Stimulated activated CD8-positive, alpha-beta memory T cell treated with anti-CD3 and anti-CD28 coated beads, Interleukin-2, amount 100 ng/mL, for 48 hours (primary cell): ENCODE results near the gene CHRDL2.
A peak's percentile ranks its signal among the peaks of the same experiment; 100 is the strongest.
"Not testable (repeated sequence)": the region's sequence is repeated elsewhere in the genome, so short reads cannot be mapped to it uniquely, and the experiment has no call there.

Source experiments
- DNase-seq, 2 donors: peaks; one replicate each; pipeline ENCODE4 v3.0.0-alpha.2; 2020; ENCODE audit warnings: low read depth in 2 of 2

Gene CHRDL2, protein sequence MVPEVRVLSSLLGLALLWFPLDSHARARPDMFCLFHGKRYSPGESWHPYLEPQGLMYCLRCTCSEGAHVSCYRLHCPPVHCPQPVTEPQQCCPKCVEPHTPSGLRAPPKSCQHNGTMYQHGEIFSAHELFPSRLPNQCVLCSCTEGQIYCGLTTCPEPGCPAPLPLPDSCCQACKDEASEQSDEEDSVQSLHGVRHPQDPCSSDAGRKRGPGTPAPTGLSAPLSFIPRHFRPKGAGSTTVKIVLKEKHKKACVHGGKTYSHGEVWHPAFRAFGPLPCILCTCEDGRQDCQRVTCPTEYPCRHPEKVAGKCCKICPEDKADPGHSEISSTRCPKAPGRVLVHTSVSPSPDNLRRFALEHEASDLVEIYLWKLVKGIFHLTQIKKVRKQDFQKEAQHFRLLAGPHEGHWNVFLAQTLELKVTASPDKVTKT

DNA sequence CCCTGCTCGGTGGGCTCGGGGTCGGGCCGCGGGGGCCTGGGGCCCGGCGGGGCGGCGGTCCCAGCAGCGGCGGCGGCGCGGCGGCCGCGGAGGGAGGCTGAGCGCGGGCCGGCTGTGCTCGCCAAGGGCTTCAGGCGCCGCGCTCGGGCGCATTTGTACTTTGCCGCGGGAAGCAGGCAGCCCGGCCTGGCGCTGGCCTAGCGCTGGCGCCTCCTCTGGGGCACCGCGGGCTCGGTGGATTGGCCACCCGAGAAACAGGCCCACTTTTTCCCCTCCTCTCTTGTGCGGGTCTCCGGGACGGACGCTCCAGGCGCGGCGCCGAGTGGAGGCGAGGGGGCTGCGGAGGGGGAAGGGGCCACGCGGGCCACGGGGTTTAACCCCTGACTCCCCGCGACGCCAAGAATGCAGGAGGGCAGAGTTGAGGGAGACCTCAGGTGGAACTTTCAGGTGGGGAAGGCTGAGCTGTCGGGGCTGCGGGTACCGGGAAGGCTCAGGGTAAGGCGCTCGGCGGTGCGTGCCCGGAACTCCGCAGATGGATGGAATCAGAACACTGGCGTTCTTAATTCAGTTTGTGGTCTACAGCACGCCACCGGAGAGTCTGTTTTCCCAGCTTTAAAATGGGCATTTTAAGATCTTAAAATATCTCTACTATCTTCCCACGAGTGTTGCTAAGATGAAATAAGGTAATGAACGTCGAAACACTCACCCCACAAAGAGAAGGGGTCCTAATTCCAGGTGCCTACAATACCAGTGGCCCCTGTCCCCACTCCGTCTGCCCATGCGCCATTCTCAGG is at the start of gene CHRDL2:
CHRDL2 (minus strand) TSS at position 126 of the 794 bp plus-strand sequence. CDS start 538 bp downstream, outside the sequence.
- no peak for DNase-seq

DNA sequence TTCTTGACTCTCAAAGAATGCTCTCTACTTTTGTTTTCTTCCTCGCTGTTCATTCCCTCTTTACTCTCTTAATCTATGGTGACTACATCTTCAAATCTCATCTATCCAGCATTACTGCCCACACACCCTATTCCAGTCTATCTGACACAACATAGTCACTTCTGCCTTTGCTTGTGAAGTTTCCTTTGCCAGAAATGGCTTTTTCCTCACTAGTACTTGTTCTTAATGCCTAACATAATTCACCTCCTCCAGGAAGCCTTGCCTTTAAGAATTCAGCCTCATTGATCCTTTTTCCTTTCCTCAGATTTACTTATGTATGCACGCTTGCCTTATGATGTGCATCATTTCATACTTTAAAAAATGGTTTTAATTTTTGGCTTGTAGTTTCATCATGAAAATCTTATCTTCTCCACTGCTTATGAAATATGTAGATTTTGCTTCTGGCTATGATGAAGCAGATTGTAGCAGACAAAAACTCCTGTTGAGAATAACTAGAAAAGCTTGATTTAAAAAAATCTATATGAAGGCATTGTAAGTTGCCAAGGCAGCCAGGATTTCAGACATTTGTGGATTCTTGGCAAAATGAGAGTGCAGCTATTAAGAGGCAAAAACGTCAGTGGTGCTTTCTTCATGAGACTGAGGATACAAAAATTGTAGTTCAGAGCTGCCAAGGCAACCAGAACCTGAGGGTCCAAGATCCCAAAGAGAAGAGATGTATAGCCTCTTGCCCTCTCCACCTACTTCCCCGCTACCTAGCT is 49.2 kb upstream of the CHRDL2 start:
- no peak for DNase-seq

DNA sequence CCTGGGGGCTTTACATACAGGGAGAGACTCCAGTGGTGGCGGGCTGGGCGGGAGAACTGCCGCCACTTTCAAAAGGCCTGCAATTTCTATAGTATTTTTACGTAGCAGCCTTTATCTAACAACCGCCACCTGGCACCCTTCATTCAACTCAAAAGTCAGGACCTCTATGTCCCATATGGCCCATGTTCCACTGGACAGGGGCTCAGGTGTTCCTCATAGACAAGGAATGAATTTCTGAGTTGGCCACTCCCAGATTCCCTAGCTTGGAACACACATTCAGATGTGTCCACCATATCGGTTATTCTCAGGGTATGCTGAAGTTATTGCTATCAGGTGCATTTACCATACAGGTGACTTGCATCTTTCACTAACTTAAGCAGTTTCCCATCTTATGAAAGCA is 47.4 kb upstream of the CHRDL2 start:
- DNase-seq: no peak

DNA sequence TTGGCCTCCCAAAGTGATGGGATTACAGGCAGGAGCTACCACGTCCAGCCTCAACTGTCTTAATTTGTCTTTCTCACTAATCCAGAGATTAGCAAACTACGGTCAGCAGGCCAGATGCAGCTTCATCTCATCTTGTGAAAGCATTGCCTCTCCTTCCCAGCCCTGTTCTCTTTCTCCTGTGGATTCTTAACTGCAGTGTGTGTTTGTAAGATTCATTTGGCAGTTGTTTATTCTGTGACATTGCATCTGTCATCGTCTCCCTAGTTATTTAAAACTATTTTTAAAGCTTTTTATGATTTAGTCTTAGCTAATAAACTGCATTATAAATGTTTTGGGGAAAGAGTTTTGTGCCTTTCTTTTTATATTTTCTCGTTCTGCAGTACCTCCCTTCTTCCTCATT is 46.7 kb upstream of the CHRDL2 start:
- DNase-seq: no peak

DNA sequence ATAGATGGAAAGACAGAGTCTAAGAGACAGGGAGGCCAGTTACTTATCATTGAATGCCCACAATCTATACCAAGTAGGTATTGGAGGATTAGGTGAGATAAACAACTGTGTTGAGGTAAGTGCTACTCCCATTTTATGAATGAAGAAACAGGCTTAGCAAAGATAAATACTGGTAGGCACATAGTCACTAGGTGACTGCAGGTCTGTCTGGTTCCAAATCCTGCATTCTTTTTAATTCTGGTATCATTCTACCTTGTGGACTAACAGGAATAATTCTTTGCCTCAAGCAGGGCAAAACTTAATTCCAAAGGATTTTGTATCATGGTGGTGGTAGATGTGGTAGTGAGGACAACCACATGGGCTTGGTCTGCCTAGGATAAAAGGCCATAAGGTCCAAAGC is 45.8 kb upstream of the CHRDL2 start:
- DNase-seq: no peak

DNA sequence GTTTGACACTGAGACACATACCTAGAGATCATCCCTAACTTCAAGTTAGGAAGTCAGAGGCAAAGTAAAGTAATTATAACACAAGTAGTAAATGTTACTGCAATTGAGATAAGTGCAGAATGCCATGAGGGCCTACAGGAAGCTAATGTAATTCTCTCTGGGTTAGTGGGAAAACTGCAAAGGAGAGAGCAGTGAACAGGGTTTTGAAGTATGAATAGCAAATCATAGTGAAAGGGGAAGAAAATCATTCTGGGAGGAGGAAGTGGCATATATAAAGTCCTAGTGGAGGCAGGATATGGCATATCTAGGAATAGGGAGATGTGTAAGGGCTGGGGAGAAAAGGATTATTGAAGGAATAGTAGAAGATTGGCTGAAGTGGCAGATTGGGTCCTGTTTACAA is 45.3 kb upstream of the CHRDL2 start:
- DNase-seq: no peak

DNA sequence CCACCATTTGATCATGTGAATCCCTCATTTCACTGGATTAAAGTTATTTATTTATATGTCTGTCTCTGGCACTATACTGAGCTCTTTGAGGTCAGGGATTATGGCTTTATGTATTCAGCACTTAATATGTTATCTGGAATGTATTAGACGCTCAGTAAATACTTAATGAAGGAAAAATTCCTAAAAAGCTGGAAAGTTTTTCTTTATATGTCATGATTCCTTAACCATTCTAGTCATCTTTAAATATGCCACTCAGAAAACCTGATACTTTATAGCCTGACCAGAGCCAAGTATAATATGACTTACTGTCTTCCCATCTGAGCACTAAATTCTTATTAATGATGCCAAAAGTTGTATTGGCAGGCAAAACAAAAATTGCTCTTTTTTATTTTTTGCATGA is 44.5 kb upstream of the CHRDL2 start:
- no peak for DNase-seq

DNA sequence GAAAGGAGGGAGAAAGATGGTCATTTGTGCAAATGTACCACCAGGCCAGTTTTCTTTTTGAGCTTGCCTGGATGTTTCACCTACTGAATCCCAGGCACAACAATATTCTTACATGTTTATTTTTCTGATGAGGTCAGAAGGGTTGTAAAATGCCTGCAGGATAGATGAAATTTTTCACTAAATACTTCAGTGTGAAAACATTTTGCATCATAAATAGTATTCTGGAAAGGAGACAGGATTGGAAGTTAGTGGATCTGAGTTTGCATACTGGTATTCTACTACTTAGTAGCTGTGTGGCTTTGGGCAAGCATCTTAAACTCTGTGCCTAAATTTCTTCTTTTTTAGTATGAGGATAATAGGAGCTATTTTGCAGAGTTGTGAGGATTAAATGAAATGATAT is 42.2 kb upstream of the CHRDL2 start:
- no peak for DNase-seq

DNA sequence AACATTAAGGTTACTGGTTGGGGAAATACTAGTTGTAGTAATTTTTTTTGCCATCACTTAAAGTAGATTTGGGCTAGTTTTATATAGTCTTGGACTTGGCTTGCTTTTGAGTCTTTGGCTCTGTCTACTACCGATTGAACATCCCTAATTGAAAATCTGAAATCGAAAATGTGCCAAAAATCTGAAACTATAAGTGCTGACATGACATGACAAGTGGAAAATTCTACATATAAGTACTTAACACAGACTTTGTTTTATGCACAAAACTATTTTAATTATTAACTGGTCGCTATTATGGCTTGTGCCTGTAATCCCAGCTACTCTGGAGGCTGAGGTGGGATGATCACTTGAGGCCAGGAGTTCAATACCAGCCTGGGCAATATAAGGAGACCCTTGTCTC is 39.9 kb upstream of the CHRDL2 start:
- DNase-seq: no peak

DNA sequence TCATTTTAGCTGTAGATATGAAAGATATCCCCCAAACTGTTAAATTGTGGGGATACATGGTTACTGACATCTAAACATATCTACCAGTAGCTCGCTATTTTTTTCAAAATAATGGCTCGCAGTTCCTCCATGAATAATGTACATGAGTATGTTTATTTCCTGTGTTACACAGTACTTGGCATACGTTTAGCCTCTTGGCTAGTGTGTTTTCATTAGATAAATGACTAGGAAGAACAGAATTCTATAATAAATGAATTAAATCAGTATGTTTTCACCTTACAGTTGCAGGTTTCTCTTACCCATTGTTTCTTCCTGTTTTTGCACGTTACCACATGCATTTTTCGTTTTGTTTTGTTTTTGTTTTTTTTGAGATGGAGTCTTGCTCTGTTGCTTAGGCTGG is 39.2 kb upstream of the CHRDL2 start:
- no peak for DNase-seq

DNA sequence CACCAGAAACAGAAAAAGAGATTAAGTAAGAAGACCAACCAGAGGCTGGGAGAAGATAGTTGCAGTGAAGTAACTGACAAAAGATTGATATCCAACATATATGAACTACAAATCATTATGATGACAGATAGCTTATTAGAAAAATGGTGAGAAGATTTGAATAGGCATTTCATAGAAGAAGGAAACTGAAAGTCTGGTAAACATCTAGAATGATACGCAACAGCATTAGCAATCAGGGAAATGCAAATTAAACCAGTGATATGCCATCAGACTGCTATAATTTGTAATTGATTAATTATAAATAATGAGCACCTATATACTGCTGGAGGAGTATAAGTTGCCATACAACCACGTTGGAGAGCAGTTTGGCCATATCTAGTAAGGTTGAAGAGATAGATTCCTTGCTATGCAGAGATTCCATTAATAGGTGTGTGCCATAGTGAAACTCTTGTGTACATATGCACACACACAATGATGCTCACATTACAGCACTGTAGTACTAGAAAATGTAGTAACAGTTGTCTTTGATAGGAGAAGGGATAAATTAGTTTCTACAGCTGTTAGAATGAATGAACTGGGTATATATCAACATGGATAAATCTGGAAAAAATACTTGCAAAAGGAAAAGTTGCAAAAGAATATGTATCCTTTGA is 38.0 kb upstream of the CHRDL2 start:
- no peak for DNase-seq

DNA sequence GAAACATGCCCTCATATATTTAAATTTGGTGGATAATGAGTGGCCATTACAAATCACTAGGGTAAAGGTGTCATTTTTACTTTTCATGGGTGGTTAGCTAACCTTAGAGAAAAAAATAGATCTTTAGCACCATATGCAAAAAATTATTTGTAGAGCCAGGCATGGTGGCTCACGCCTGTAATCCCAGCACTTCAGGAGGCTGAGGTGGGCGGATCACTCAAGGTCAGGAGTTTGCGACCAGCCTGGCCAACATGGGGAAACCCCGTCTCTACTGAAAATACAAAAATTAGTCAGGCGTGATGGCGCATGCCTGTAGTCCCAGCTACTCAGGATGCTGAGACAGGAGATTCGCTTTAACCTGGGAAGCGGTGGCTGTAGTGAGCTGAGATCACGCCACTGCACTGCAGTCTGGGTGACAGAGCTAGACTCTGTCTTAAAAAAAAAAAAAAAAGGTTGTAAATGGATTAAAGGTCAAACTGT is 37.0 kb upstream of the CHRDL2 start:
- DNase-seq: peak in 1 of 2 donors; percentile 24

DNA sequence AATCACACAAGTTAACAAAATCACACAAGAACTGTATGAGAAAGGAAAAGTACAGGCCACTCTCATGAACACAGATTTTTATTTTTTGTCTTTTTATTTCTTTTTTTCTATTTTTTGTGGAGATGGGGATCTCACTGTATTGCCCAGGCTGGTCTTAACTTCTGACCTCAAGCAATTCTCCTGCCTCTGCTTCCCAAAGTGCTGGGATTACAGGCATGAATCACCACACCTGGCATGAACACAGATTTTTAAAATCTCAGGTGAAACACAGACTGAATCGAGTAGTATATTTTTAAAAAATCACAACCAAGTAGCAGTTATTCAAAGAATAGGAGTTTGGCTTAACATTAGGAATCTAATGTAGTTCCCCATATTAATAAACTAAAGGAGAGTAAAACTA is 35.7 kb upstream of the CHRDL2 start:
- no peak for DNase-seq

DNA sequence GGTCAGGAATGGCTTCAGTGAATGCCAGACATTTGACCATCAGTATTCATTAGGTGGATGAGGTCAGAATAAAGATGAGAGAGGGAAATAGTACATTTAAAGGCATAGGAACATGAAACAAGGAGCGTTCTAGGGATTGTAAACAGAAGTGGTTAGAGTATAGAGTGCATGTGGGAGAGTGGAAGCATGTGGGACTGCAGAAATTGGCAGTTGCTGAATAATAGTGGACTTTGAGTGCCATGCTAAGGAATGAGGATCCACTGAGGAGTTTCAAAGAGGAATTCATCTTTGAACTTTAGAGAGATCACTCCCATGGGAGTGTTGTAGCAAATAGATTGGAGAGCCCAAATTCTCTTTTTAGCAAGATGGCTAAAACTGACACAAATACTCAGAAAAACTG is 25.3 kb upstream of the CHRDL2 start:
- no peak for DNase-seq

DNA sequence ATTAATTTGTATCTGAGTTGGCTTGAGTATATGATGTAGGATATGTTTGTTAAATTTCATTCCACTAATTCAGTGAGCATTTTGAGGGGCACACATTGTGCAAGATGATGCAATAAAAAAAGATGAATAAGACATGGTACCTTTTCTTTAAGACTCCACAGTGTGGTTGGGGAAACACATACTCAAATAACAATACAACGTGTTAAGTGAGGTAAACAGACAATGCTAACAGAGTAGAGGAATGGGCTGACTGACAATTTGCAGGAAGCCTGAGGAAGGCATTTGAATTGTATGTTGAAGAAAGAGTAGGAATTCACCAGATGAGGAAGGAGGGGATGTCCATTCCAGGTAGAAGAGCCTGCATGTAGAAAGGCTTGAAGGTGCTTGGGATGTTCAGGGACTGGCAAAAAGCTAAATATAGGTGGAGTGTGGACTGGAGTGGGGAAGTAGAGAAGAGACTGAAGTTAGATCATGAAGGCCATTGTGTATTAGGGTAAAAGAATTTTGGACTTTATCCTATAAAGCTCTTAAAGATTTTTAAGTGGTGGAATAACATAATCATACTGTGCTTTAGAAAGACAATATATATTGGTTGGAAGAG is 24.3 kb upstream of the CHRDL2 start:
- no peak for DNase-seq

DNA sequence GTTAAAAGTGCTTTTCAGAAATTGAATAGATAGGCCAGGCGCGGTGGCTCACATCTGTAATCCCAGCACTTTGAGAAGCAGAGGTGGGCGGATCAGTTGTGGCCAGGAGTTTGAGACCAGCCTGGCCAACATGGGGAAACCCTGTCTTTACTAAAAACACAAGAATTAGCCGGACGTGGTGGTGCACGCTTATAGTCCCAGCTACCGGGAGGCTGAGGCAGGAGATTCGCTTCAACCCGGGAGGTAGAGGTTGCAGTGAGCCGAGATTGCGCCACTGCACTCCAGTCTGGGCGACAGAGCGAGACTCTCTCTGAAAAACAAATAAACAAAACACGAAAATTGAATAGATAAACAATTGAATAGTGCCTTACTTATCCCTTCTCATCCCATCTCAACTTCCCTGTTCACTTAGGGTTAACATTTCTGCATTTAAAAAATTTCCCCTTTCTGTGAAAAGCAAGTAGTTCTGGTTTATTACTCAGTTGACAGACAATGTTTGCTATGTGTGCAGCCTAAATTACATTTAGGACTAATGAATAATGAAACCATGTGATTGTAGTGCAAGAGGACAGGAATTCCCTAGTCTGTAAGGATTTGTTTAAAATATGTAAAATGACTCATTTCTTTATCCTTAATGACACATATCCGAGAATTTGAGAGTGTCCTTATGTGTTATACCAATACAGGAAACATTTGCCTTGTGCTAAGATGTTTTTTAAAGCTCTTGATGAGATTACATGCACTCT is 23.5 kb upstream of the CHRDL2 start:
- no peak for DNase-seq

DNA sequence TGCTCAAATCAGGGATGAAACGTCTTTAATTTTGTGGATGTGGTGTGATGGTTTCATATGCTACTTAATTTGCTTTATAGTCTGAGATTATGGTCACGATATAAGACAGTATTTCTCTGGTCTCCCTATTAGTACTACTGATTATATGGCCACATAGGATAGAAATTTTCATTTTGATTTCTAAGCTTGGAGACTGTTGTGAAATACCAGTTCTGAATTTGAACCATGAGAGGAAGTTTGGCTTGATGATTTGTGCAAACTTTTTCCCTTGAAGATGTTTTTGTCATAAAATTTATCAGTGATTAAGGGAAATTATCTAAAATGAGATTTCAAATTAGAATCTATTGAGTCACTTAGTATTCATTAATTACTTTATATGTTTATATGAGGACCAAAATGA is 20.1 kb upstream of the CHRDL2 start:
- DNase-seq: no peak

DNA sequence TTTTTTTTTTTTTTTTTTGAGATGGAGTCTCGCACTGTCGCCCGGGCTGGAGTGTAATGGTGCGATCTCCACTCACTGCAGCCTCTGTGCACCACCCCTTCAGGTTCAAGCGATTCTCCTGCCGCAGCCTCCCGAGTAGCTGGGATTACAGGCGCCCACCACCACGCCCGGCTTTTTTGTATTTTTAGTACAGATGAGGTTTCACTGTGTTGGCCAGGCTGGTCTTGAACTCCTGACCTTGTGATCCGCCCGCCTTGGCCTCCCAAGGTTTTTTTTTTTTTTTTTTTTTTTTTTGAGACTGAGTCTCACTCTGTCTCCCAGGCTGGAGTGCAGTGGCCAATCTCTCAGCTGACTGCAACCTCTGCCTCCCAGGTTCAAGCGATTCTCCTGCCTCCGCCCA is 19.4 kb upstream of the CHRDL2 start:
- DNase-seq: not testable (repeated sequence)

DNA sequence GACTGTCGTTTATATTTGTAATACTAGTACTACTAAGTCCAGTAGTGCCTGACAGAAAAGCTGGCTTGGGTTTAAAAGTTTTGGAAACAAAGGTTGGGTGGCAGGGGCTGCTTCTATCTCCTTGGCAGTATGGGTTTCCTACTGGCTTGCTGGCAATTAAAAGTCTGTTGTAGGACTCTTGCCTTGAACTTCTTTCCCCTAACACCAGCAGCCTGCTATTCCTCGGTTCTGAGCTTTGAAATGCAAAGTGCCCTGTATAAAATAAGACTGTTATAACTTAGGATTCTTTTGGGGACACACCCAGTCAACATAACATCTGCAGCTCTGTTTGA is 18.7 kb upstream of the CHRDL2 start:
- DNase-seq: no peak

DNA sequence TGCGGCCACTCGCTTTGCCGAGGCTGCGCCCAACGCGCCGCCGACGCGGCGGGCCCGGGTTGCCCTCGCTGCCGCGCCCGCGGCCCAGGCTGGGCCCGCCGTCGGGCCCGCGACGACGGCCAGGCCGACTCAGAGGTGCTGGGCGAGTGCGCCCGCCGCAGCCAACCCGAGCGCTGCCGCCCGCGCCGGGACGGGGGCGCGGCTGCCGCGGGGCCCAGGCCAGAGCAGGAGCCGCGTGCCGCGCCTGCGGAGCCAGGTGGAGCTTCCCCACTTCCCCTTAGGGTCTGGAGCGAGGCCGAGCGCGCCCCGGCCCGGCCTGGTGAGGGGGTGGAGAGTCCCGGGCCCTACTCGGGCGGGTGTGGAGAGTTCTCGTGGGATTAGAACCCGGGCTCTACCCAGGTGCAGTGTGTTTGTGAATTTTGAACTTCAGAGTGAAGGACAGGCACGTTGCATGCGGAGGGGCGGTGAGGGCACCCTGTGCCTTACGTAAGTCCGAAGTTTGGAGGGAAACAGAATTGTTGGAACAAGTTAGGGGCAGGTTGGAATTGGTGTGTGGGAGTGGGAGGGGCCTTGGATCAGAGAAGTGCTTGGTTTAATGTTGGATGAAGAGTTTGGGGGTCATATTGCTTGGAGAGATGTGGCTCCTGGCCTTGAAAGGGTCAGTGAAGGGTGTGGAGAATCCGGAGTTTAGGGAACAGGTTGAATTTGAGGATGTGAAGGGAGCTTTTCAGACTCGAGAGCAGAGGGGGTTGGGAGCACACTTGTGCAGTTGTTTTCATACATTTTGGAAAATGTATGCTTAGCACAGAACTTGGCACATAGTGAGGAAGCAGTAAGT is 18.1 kb upstream of the CHRDL2 start:
- DNase-seq: peak; percentile 32 to 46
